OCI-LY7 (cell line): ENCODE data around the gene MTA3. TPM values are rescaled to one million over a fixed set of nuclear protein-coding genes. Genes with fewer than 3 reads are reported as not detected.
"Not testable (repeated sequence)": the region's sequence is repeated elsewhere in the genome, so short reads cannot be mapped to it uniquely, and the experiment has no call there.

ENCODE experiments used
- BruUV-seq: library from RNA; stranded (reverse); fragments of 400-500 nt; replicated peaks from 2 replicates; lab custom pipeline; 2021; lab: Mats Ljungman, UMichigan
- CTCF ChIA-PET: fragments of 300-600 bp; sonication (Branson Sonifier 250); formaldehyde crosslinking; loops from one replicate; lab custom pipeline; 2022; ENCODE audit warnings: antibody characterized with exemption; ENCODE audit not compliant: unreplicated experiment; lab: Charles Lee
- POLR2A ChIA-PET: fragments of 300-600 bp; sonication (Branson Sonifier 250); formaldehyde crosslinking; loops from one replicate; lab custom pipeline; 2022; ENCODE audit warnings: antibody characterized with exemption; lab: Charles Lee
- DNase-seq: peaks from one replicate; pipeline ENCODE4 v3.0.0-alpha.2; 2015; ENCODE audit warnings: low spot score
- H2AFZ ChIP-seq: fragments of 200-600 bp; sonication (generic), shearing (Covaris generic); 2 replicates; pipeline ENCODE4 v1.6.1; 2014; ENCODE audit warnings: mild to moderate bottlenecking, antibody characterized with exemption, low read length, moderate library complexity
- H3K27ac ChIP-seq: fragments of 200-600 bp; sonication (generic); 2 replicates; pipeline ENCODE4 v1.5.1; 2014; ENCODE audit warnings: mixed run types, low read depth, mild to moderate bottlenecking, moderate library complexity, low read length, inconsistent platforms; ENCODE audit not compliant: poor library complexity, severe bottlenecking
- H3K36me3 ChIP-seq: fragments of 200-600 bp; sonication (generic); 2 replicates; pipeline ENCODE4 v1.6.1; 2014; ENCODE audit warnings: mild to moderate bottlenecking, antibody characterized with exemption, low read length, moderate library complexity, mixed read lengths; ENCODE audit not compliant: insufficient read depth
- H3K4me1 ChIP-seq: fragments of 200-600 bp; sonication (generic); 2 replicates; pipeline ENCODE4 v1.5.1; 2014; ENCODE audit warnings: mild to moderate bottlenecking, low read length; ENCODE audit not compliant: insufficient read depth, poor library complexity, severe bottlenecking
- H3K4me2 ChIP-seq: fragments of 200-600 bp; sonication (generic); 2 replicates; pipeline ENCODE4 v1.6.1; 2014; ENCODE audit warnings: mild to moderate bottlenecking, low read length
- H3K4me3 ChIP-seq: fragments of 200-600 bp; sonication (generic); 2 replicates; pipeline ENCODE4 v1.5.1; 2014; ENCODE audit warnings: mild to moderate bottlenecking, low read depth, low read length; ENCODE audit not compliant: poor library complexity, severe bottlenecking
- H3K79me2 ChIP-seq: fragments of 200-600 bp; sonication (generic); 2 replicates; pipeline ENCODE4 v1.6.1; 2016; ENCODE audit warnings: low read depth, mild to moderate bottlenecking, low read length, moderate library complexity, mixed read lengths; ENCODE audit not compliant: insufficient read depth
- H3K9me2 ChIP-seq: fragments of 200-600 bp; sonication (generic); 2 replicates; pipeline ENCODE4 v1.6.1; 2016; ENCODE audit warnings: mild to moderate bottlenecking, low read length, mixed read lengths; ENCODE audit not compliant: insufficient read depth
- H3K9me3 ChIP-seq: fragments of 200-600 bp; sonication (generic); 2 replicates; pipeline ENCODE4 v1.6.1; 2014; ENCODE audit warnings: mild to moderate bottlenecking, mixed run types, low read length, mixed read lengths
- H4K20me1 ChIP-seq: fragments of 200-600 bp; sonication (generic); 2 replicates; pipeline ENCODE4 v1.6.1; 2014; ENCODE audit warnings: mild to moderate bottlenecking, antibody characterized with exemption, low read length, moderate library complexity, mixed read lengths; ENCODE audit not compliant: insufficient read depth
- EZH2phosphoT487 ChIP-seq: fragments of 200-600 bp; sonication (generic); IDR thresholded peaks from 2 replicates; pipeline ENCODE4 v1.6.1; 2018; ENCODE audit warnings: low read depth, borderline replicate concordance, mild to moderate bottlenecking, mixed run types, antibody characterized with exemption, low read length, moderate library complexity, mixed read lengths
- intact Hi-C: fragments of 100-400 bp; cut with micrococcal nuclease; formaldehyde crosslinking; loops from one replicate; pipeline ENCODE4 v1.10.0; 2022; ENCODE audit not compliant: unreplicated experiment
- total RNA-seq, 2 experiments: library from RNA; depleted of rRNA in 1 of 2; stranded (reverse); fragments of >200 nt in 1 of 2; shearing (Covaris generic) in 1 of 2; gene quantifications; 2 replicates each; pipeline ENCODE4 v1.2.3, GENCODE V29; 2014 to 2022
- TF ChIP-seq, protein P1 (sequence below): fragments of 200-600 bp; sonication (generic); conservative IDR thresholded peaks from 2 replicates; pipeline ENCODE4 v1.5.1; 2014; ENCODE audit warnings: mild to moderate bottlenecking, antibody characterized with exemption, low read length, moderate library complexity, mixed read lengths

Gene MTA3
- total RNA-seq, 2 experiments from 2014 or later: 72.7 to 205 TPM

- BruUV-seq: no TSS peak
- H3K4me3 ChIP-seq: no peak overlapping the region
- POLR2A ChIA-PET: interaction anchor here (0.8 kb wide), 1 partner anchor 9 kb away, joined by 6 read pairs; no protein-coding TSS in a partner anchor
- no peak for TF ChIP-seq EZH2phosphoT487
- H3K9me2 ChIP-seq: no peaks in the 10 kb centered on the region
- no peak overlapping the region for H2AFZ ChIP-seq
- no peaks in the 10 kb centered on the region for H3K9me3 ChIP-seq
- no peaks in the 10 kb centered on the region for H4K20me1 ChIP-seq
- H3K27ac ChIP-seq: no peak overlapping the region
- no peak for DNase-seq
- CTCF ChIA-PET: no interaction called here
- intact Hi-C loops: no loop called here
- no peak overlapping the region for H3K4me2 ChIP-seq
- H3K4me1 ChIP-seq: no peaks in the 10 kb centered on the region
- peaks cover 76% of the 10 kb centered on the region for H3K36me3 ChIP-seq
- peaks cover 61% of the 10 kb centered on the region; the same call in 1 of the 2 replicates for H3K79me2 ChIP-seq
These were observed 54.7 kb downstream of the MTA3 start for GRCh38 chr2:42622943-42623676.

DNA sequence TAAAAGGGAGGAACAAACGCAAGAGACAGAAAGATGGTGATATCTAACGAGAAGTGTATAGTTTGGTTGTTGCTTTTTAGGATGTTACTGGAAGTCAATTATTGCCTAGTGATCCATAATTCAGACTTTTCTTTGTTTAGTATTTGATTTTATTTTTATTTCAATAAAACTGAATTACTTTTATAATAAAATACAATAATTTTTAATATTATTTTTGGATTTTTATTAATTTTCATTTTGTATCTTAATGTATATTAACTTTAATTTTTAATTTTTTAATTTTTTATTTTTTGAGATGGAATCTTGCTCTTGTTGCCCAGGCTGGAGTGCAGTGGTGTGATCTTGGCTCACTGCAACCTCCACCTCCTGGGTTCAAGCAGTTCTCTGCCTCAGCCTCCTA lies 55.6 kb downstream of the MTA3 start:
- no peak for TF ChIP-seq EZH2phosphoT487
- TF ChIP-seq, protein P1, sequence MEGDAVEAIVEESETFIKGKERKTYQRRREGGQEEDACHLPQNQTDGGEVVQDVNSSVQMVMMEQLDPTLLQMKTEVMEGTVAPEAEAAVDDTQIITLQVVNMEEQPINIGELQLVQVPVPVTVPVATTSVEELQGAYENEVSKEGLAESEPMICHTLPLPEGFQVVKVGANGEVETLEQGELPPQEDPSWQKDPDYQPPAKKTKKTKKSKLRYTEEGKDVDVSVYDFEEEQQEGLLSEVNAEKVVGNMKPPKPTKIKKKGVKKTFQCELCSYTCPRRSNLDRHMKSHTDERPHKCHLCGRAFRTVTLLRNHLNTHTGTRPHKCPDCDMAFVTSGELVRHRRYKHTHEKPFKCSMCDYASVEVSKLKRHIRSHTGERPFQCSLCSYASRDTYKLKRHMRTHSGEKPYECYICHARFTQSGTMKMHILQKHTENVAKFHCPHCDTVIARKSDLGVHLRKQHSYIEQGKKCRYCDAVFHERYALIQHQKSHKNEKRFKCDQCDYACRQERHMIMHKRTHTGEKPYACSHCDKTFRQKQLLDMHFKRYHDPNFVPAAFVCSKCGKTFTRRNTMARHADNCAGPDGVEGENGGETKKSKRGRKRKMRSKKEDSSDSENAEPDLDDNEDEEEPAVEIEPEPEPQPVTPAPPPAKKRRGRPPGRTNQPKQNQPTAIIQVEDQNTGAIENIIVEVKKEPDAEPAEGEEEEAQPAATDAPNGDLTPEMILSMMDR: no peak
- Histone ChIP-seq H4K20me1 (no peaks in the 10 kb centered on the region), H3K9me3 (no peaks in the 10 kb centered on the region), H3K36me3 (peaks cover 76% of the 10 kb centered on the region), H3K4me1 (no peaks in the 10 kb centered on the region), H3K4me2 (no peak overlapping the region), H2AFZ (no peak overlapping the region), H3K4me3 (no peak overlapping the region), H3K27ac (no peak overlapping the region), H3K79me2 (peaks cover 59% of the 10 kb centered on the region), H3K9me2 (no peaks in the 10 kb centered on the region)
- ChIA-PET POLR2A (interaction anchor here (0.6 kb wide), 1 partner anchor 30 kb away, joined by 4 read pairs; no protein-coding TSS in a partner anchor), CTCF (no interaction called here)
- DNase-seq: no peak
- intact Hi-C loops: no loop called here
- no TSS peak for BruUV-seq

DNA sequence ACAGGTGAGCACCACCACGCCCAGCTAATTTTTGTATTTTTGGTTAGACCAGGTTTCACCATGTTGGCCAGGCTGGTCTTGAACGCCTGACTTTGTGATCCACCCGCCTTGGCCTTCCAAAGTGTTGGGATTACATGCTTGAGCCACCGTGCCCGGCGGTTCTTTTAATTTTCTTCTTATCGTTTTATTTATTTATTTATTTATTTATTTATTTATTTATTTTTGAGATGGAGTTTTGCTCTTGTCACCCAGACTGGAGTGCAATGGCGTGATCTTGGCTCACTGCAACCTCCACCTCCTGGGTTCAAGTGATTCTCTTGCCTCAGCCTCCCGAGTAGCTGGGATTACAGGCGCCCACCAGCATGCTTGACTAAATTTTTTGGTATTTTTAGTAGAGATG lies 59.6 kb downstream of the MTA3 start:
- Histone ChIP-seq H3K36me3 (peaks cover 90% of the 10 kb centered on the region), H3K79me2 (peaks cover 69% of the 10 kb centered on the region)
- H3K4me1 ChIP-seq, H3K4me2 ChIP-seq, H3K9me3 ChIP-seq, POLR2A ChIA-PET, DNase-seq, BruUV-seq, intact Hi-C loops, H3K4me3 ChIP-seq, H3K27ac ChIP-seq, H3K9me2 ChIP-seq, H4K20me1 ChIP-seq, CTCF ChIA-PET, H2AFZ ChIP-seq: not testable (repeated sequence)
